Measurements from ENCODE around the gene PRTFDC1. TPM values are rescaled to one million over a fixed set of nuclear protein-coding genes. Genes with fewer than 3 reads are reported as not detected.
A peak's percentile ranks its signal among the peaks of the same experiment; 100 is the strongest.

The PRTFDC1 gene
- total and polyA plus RNA-seq, 2 donors (not counting 3 experiments of a cell fraction or from before 2014, with no cell fraction given), result 22.0 to 27.0 TPM

DNA sequence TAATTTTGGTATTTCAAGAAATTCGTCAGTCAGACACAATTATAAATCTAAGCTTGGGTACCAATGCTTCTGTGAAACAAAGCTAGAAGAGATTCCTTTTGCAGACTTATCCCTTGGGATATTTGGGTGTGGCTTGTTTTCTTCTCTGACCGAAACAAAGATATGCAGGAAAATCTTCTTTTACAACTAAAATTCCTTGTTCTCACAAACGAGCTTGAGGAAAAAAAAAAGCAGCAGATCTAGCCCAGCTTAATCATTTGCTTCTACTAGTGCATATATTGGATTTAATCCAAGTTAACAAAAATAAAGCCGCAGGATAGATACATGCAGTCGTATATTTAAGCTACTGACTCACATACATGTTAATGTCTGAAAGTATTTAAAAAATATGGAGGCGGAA, 104.2 kb downstream of the PRTFDC1 start:
- H3K27me3 ChIP-seq (ENCODE audit: control insufficient read depth in 2 of 2, insufficient read depth in 2 of 2, low read length in 2 of 2), result no peaks in the 10 kb centered on the region
- BruUV-seq (replicated peaks), result no TSS peak
- H3K4me3 ChIP-seq (replicated peaks in 1 of 3; ENCODE audit: insufficient read depth in 1 of 3, low read depth in 1 of 3, low read length in 3 of 3), result no peak overlapping the region
- H4K20me1 ChIP-seq (replicated peaks; ENCODE audit: control insufficient read depth, extremely low read depth, insufficient read depth, low read length), result no peaks in the 10 kb centered on the region
- H3K27ac ChIP-seq (ENCODE audit: insufficient read depth, low read depth, low read length), result no peak overlapping the region
- H3K79me2 ChIP-seq (ENCODE audit: control insufficient read depth, insufficient read depth, low read length), result no peaks in the 10 kb centered on the region
- ChIA-PET POLR2A (no interaction called here), CTCF (interaction anchor here (1.2 to 3.0 kb wide), 9 partner anchors 10 to 233 kb away, joined by 3 to 15 read pairs (median 4); no protein-coding TSS in a partner anchor)
- dilution Hi-C loops (cut with MboI; ENCODE audit: extremely low pct_ligation_motif_present, low sequenced_read_pairs) (no loop called here), intact Hi-C loops (cut with micrococcal nuclease) (no loop called here)
- H3K4me1 ChIP-seq (ENCODE audit: control insufficient read depth, extremely low read depth, insufficient read depth, low read length), result peaks cover 30% of the 10 kb centered on the region
- no peak for TF ChIP-seq GATA2 (IDR thresholded peaks at IDR 0.05; ENCODE audit: insufficient read depth, insufficient read length, low read depth, low read length)
- TF ChIP-seq POLR2A (IDR thresholded peaks at IDR 0.05; ENCODE audit: low read depth, low read length), result no peak
- TF ChIP-seq JUN (IDR thresholded peaks at IDR 0.05; ENCODE audit: borderline replicate concordance, insufficient read depth, insufficient read length, low read depth), result no peak
- no peak for TF ChIP-seq MAX (IDR thresholded peaks at IDR 0.05; ENCODE audit: insufficient read depth, insufficient read length)
- no peak for TF ChIP-seq EZH2 (IDR thresholded peaks at IDR 0.05; ENCODE audit: borderline replicate concordance, low read depth, low read length, severe bottlenecking)
- TF ChIP-seq, protein P1, sequence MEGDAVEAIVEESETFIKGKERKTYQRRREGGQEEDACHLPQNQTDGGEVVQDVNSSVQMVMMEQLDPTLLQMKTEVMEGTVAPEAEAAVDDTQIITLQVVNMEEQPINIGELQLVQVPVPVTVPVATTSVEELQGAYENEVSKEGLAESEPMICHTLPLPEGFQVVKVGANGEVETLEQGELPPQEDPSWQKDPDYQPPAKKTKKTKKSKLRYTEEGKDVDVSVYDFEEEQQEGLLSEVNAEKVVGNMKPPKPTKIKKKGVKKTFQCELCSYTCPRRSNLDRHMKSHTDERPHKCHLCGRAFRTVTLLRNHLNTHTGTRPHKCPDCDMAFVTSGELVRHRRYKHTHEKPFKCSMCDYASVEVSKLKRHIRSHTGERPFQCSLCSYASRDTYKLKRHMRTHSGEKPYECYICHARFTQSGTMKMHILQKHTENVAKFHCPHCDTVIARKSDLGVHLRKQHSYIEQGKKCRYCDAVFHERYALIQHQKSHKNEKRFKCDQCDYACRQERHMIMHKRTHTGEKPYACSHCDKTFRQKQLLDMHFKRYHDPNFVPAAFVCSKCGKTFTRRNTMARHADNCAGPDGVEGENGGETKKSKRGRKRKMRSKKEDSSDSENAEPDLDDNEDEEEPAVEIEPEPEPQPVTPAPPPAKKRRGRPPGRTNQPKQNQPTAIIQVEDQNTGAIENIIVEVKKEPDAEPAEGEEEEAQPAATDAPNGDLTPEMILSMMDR (IDR thresholded peaks at IDR 0.05; ENCODE audit: extremely low read depth in 1 of 2, insufficient read depth in 1 of 2, low read depth in 1 of 2, low read length in 2 of 2), result no peak
- no peak for TF ChIP-seq MYC (IDR thresholded peaks at IDR 0.05; ENCODE audit: low read depth, low read length)
- TF ChIP-seq FOS (IDR thresholded peaks at IDR 0.05; ENCODE audit: borderline replicate concordance, insufficient read depth, low read length), result no peak
- no peak for TF ChIP-seq POLR2AphosphoS5 (IDR thresholded peaks at IDR 0.05; ENCODE audit: insufficient read depth, low read depth, low read length)
- H3K9me1 ChIP-seq (replicated peaks; ENCODE audit: control insufficient read depth, extremely low read depth, insufficient read depth, low read length), result no peaks in the 10 kb centered on the region
- no peaks in the 10 kb centered on the region for H3K9me3 ChIP-seq (replicated peaks; ENCODE audit: control insufficient read depth, insufficient read depth, low read length)
- H3K4me2 ChIP-seq (ENCODE audit: insufficient read depth, low read length), result peak overlapping the region; percentile 18
- no peak overlapping the region for H2AFZ ChIP-seq (ENCODE audit: low read depth, low read length)
- FAIRE-seq, result peak; percentile 21
- no peak overlapping the region for H3K9ac ChIP-seq (replicated peaks; ENCODE audit: extremely low read depth, insufficient read depth, low read length)
- H3K36me3 ChIP-seq (ENCODE audit: control insufficient read depth in 2 of 2, extremely low read depth in 1 of 2, insufficient read depth in 2 of 2, low read length in 2 of 2), result no peaks in the 10 kb centered on the region
- DNase-seq (ENCODE audit: low read depth, low spot score), result no peak

Measured in endothelial cell of umbilical vein (primary cell).